GM19099 (cell line): ENCODE results near the gene NDUFAF7.

Experiments used
- POLR2A ChIP-seq: IDR thresholded peaks from 3 replicates; pipeline ENCODE4 v1.6.1; 2011; ENCODE audit warnings: low read depth; ENCODE audit not compliant: insufficient read length; ENCODE audit errors: extremely low read depth

Gene NDUFAF7

DNA sequence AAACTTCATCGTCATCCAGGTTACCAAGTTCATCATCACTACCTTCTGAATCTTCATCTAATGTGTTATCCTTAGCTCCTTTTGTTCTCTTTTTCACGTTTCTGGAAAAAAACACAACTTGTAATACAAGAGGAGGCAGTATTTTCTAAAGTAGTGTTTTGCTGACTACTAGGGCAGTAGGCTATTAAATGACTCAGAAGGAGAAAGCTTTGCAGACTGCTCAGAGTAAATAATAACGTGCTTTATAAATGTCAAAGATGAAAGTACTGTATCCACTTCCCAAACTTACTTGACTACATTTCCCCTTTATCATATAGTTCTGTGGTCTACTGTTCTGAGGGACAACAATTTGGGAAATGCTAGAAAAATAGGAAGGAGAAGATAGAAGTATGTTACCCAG lies 19.5 kb upstream of the NDUFAF7 start:
- no peak for TF ChIP-seq POLR2A

DNA sequence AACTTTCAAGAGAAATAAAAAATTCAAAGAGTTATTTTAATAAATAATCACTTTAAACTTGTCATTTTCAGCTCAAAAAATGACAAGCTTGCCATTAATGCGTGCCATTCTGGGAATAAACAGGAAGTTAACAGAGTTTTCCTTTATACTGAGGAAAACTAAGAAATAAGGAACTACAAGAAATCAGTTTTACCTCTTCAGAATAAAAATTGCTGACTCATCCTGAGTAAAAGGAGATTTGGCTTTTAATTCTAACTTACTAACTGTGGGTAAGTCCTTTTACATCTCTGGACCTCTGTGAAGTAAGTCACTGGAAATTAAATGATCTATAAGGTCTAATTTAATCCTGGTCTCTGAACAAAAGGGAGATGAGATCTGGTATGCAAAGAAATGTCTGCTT lies 16.2 kb upstream of the NDUFAF7 start:
- no peak for TF ChIP-seq POLR2A

DNA sequence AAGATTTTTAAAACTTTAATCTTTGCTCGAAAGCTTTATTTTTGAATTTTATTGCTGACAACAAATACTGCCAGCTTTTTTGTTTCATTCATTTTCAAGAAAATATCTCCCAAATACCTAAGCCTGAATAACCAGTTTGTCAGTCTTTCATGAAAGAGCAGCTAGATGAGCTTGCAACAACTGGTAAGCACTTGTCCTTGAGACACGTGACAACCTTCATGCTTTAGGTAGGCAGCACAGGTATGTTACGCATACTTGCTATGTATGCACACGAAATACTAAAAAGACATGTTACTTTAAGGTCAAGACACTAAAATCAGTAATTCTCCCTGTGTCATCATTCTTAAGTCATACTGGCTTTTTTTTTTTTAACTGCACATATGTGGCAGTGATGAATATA lies 12.4 kb upstream of the NDUFAF7 start:
- TF ChIP-seq POLR2A: no peak

DNA sequence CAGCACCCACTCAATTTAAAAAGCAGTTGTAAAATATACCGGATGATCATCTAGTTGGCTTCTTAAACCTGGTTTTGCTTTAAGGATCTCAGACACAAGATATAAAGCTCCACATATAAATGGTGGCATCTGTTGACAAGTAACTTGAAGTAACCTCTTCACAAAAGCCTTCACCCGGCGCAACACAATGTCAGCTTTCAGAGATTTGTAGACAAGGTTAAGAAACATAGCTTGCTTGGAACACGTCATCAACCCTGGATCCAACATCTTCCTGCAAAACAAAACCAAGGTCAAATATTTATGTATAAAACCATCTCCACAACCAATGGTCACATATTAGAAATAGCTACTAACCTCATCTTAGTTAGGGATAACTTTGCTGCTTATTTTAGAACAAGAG lies 8.3 kb upstream of the NDUFAF7 start:
- no peak for TF ChIP-seq POLR2A

GRCh38 chr2:37224063-37224462 lies 7.4 kb upstream of the NDUFAF7 start:
- TF ChIP-seq POLR2A: no peak

- no peak for TF ChIP-seq POLR2A
Observed at GRCh38 chr2:37226863-37227262, 4.6 kb upstream of the NDUFAF7 start.

- no peak for TF ChIP-seq POLR2A
Observed at GRCh38 chr2:37228788-37229187, 2.7 kb upstream of the NDUFAF7 start.

DNA sequence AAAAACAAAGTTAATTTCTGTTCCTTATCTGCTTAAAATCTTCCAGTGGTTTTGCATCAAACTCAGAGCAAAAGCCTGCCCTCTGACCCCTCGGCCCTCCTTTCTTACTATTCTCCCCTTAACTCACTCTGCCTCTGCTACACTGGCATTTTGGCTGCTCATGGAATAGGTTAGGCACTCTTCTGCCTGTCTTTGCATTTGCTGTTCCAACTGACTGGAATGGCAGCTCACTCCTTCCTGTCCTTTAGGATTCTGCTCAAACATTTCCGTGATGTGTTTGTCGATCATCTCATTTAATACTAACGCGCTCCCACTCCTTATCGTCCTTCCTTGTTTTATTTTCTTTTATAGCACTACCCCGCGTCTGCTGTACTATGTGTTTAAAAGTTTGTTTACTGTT lies 877 bp upstream of the NDUFAF7 start:
- no peak for TF ChIP-seq POLR2A

GRCh38 chr2:37232131-37232933 lies 874 bp downstream of the NDUFAF7 start:
- no peak for TF ChIP-seq POLR2A

DNA sequence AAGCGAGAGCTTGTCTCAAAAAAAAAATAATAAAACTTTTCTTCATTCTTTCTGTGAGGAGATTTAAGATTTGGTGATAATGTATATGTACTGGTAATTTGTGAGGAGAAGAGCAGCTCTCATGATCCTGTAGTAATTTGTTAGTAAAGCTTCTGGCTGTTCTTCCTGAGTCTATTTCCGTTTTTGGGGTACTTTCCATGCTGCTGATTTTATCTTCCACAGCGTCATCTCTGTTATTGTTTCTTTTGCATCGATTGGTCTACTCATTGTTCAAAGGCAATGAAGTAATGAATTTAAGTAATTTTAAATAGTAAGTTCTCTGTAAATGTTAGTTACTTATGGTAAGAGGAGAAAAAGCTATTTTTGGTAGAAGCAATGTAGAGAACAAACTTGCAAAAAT lies 12.0 kb downstream of the NDUFAF7 start:
- no peak for TF ChIP-seq POLR2A

DNA sequence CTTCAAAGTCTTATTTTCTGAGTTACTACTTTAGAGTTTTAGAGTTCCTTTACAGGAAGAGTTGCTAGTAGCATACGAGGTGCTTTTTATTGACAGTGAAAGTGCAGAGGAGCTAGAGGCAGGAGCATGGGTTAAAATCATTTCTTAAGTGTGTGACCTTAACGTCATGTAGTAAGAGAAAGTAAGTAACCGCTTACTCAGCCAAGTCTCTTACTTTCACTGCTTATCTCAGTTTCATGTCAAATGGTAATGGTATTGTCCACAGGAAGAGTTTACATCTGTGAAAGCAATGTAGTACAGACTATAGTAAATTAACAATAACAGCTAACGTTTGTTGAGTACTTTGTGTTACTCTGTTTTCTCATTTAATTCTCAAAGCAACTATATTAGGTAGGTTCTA lies 12.6 kb downstream of the NDUFAF7 start:
- no peak for TF ChIP-seq POLR2A

DNA sequence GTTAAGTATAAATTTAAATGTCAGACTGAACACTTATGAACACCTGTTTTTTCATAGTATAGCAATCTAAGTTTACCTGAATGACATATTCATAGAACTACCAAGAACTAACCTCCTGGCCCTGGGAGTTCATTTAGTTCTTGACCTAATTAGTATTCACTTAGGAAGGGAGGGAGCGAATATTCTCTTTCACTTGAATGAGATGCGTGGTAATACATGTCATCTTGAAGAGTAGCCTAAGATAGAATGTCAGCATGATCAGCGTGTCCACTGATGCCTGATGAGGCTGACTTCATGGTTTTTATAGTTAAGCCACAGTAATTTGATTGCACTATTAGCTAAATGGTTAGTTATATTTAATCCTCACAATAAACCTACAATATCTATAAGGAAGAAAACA lies 13.3 kb downstream of the NDUFAF7 start:
- TF ChIP-seq POLR2A: no peak

- TF ChIP-seq POLR2A: no peak
Observed at GRCh38 chr2:37246205-37246604, 14.7 kb downstream of the NDUFAF7 start.

GRCh38 chr2:37250869-37251740 lies 19.6 kb downstream of the NDUFAF7 start:
- no peak for TF ChIP-seq POLR2A

GRCh38 chr2:37262522-37262921 lies 31.1 kb downstream of the NDUFAF7 start:
- no peak for TF ChIP-seq POLR2A

DNA sequence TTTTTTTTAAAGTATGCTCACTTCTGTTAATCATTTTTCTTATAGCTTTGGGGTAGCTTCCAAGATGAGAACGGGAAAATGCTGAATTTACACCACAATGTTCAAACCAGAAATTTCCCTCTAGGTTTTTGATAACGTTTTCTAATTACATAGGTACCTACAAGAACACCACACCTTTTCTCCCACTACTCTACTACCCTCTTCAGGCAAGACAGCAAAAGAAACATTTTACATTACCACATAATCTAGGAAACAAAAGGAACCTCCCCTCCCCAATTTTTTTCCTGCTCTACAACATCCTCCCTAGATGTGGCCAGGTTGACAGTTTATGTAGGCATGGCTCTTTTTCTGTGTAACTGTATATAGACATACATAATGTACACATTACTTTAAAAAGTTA lies 32.4 kb downstream of the NDUFAF7 start:
- no peak for TF ChIP-seq POLR2A
